Heart left ventricle (tissue), 13 donors: ENCODE data around the gene PIK3C2G.
A peak's percentile ranks its signal among the peaks of the same experiment; 100 is the strongest.

Source experiments
- POLR2A ChIP-seq, 2 donors: fragments of 450-650 bp; IDR thresholded peaks; one replicate each; pipeline ENCODE4 v1.6.1; 2017; ENCODE audit warnings: antibody characterized with exemption in 2 of 2, mild to moderate bottlenecking in 2 of 2, moderate library complexity in 2 of 2
- TF ChIP-seq, protein P1 (sequence below), 12 donors: fragments of 200-600 bp; sonication (generic) in 4 of 12; IDR thresholded peaks; one replicate each; pipeline versions ENCODE4 v1.5.0 to v1.8.0; 2018 to 2022; ENCODE audit warnings: antibody characterized with exemption in 12 of 12, mild to moderate bottlenecking in 5 of 12
- donor health status: ischemic (EF 13 %, LVEDD 7.1; RV severe dilation, severe dysfunction).
- donor health status: DM: no; HTN: yes; CAD: no.
- donor health status: DM: no; HTN: no; CAD: no.
- donor health status: ischemic (EF 25% LVEDD 6.9; RV normal size, moderate dysfunction).
- donor health status: ischemic (EF 25% LVEDD 5.7; RV mildly dilated, moderate dysfunction).
- donor health status: ischemic (EF 35%, LVEDD 5.7; RV mildly dilated, moderate dysfunction).
- donor health status: nonischemic (EF 11% LVEDD 7.7; RV severe dilation, severe dysfunction).
- donor health status: DM: yes; HTN: yes; CAD: no.
- donor health status: PGD.
- donor health status: ischemic (EF 29% LVEDD 5.4; RV normal size, mild dysfunction).
- donor health status: nonischemic (EF 23%, LVEDD 6.1; RV moderate dilation, normal function).

DNA sequence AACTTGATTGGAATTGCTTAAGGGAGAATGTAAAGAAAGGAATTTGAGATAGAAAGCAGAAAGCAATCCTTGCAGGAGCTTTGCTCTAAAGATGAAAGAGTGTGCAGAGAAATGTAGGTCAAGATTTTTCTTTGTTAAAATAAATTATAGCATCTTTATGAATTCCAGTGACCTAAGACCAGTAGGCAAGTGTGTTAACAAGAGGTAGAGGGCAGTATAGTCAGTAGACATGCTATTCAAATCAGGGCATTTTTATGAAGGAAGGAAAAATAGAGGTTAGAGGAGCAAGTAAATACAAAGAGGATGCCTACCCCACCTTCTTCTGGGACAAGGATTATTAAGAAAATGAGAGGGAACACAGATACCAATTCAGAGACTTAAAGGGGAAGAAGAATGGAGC, 328.0 kb downstream of the PIK3C2G start:
- TF ChIP-seq, protein P1, sequence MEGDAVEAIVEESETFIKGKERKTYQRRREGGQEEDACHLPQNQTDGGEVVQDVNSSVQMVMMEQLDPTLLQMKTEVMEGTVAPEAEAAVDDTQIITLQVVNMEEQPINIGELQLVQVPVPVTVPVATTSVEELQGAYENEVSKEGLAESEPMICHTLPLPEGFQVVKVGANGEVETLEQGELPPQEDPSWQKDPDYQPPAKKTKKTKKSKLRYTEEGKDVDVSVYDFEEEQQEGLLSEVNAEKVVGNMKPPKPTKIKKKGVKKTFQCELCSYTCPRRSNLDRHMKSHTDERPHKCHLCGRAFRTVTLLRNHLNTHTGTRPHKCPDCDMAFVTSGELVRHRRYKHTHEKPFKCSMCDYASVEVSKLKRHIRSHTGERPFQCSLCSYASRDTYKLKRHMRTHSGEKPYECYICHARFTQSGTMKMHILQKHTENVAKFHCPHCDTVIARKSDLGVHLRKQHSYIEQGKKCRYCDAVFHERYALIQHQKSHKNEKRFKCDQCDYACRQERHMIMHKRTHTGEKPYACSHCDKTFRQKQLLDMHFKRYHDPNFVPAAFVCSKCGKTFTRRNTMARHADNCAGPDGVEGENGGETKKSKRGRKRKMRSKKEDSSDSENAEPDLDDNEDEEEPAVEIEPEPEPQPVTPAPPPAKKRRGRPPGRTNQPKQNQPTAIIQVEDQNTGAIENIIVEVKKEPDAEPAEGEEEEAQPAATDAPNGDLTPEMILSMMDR (IDR thresholded peaks at IDR 0.05) = peak in 4 of 12 donors; percentile 15 to 25 (median 20)
- TF ChIP-seq POLR2A (IDR thresholded peaks at IDR 0.05) = no peak
